NCI-H2196 (cell line): ENCODE data around the gene NCKAP5.

Source experiments
- DNase-seq: peaks from one replicate; lab custom pipeline; 2025; ENCODE audit not compliant: unreplicated experiment; lab: John Stamatoyannopoulos, UW

Gene NCKAP5

GRCh38 chr2:132664096-132664495, 904.2 kb downstream of the NCKAP5 start:
- DNase-seq: no peak

GRCh38 chr2:132662732-132663131, 905.5 kb downstream of the NCKAP5 start:
- DNase-seq: no peak

DNA sequence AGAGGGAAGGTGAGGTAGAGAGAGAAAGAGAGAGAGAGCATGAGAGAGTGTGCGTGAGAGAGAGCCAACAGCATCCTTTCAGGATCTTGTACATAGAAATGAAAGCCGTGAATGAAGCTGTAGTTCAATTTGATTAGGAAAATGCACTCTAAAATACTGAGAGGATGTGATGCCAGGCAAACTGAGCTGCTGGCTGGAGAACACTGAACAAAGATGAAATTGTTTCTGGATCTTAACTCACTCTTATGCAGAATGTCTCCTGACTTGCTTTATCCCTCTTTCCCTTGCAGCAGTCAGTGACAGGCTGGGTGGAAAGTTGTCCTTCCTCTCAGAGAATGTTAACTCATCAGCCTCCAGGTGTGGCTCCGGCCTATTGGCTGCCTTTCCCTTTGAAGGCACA, 908.9 kb downstream of the NCKAP5 start:
- DNase-seq: no peak

DNA sequence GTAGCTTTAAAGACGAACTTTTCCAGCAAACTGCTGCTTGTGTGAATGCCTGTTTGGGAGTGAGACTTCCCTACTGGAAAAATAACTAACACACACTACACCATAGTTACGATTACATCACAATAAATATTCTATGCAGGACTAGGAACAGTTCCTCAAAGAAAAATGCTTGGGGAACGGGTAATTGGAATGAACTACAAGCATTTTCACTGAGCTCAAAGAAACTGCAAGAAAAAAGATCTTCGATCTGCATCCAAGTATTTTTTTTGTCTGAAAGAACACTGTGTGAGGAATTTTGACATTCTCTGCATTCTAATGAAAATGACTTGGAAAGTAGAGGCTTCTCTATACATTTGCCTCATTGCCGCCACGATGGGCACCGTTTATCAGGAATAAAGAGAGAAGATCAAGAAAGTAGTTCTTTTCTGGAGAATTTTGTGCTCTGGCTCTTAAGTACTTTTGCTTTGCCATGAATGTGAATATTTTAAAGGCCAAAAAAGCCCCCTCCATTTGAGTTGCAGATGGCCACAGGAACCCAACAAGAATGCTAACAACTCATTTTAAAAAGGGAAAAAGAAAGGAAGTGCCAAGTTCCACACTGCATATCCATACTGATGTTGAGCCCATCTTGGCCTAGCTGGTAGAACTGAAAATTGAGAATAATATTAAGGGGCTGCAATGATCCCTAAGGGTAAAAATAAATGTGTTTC, 911.8 kb downstream of the NCKAP5 start:
- DNase-seq: no peak

GRCh38 chr2:132654968-132655367, 913.3 kb downstream of the NCKAP5 start:
- no peak for DNase-seq

GRCh38 chr2:132654335-132654734, 913.9 kb downstream of the NCKAP5 start:
- DNase-seq: no peak

DNA sequence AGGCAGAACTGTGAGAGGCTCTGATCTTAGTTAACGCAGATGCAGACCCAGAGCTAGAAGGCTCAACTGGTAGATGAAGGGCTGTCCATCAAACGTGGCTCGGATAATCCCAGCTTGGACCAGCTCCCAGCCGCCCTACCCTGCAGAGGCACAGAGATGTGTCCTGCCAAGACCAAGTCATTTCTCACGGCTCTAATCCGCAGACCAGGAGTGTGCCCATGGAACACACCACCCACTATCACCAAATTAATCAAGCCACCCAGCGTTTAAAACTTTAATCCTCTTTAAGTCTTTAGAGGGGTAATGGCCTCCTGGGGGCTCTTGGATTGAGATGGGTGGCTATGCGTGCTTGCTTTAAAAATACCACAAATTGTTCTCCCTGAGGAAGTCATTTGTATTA, 915.8 kb downstream of the NCKAP5 start:
- no peak for DNase-seq

DNA sequence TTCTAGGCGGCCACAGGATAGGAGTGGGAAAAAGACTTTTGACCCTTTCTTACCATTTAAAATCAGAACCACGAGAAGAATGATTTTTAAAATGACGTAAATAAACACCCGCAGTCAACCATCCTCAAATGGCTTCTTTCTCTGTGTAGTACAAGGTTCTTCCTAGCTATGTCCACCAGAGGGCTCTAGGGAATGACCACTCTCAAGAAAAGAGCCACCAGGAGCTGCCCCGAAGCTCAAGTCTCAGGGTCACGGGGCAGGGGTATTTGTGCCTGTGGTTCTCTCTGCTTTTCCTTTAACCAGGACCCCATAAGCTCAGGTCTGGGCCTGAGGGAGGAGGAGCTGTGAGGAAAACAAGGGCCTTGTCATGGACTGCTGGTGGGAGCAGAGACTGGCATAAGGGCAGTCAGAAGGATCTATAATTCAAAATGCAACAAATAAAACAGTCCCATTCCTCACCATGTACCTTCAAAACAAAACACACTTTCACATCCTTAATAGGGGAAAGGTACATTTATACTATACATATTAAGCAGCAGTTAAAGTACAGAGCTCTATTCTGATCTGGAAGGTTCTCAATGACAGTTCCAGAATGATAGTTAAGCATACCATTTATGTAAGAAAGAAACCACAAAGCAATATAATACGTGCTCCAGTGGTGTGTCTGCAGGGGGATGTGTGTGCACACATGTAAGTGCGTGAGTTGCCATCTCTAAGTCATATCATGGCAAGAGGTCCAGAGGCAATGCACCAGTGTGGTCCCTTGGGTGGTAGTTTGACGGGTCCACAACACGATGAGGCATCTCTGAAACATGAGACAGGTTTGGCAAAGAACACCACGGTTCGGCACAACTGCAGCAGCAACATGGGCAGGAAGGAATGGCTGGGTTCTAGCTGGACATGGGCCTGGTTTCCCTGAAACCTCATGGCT, 916.9 kb downstream of the NCKAP5 start:
- no peak for DNase-seq

GRCh38 chr2:132646540-132647108, 921.6 kb downstream of the NCKAP5 start:
- no peak for DNase-seq

GRCh38 chr2:132645722-132646539, 922.3 kb downstream of the NCKAP5 start:
- DNase-seq: no peak

DNA sequence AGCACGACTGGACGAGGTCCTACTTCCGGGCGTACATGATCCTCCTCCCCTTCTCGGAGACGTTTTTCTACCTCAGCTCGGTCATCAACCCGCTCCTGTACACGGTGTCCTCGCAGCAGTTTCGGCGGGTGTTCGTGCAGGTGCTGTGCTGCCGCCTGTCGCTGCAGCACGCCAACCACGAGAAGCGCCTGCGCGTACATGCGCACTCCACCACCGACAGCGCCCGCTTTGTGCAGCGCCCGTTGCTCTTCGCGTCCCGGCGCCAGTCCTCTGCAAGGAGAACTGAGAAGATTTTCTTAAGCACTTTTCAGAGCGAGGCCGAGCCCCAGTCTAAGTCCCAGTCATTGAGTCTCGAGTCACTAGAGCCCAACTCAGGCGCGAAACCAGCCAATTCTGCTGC, 923.1 kb downstream of the NCKAP5 start:
- DNase-seq: no peak

- DNase-seq: no peak
These were observed 925.8 kb downstream of the NCKAP5 start for GRCh38 chr2:132642415-132642814.

- no peak for DNase-seq
These were observed 926.4 kb downstream of the NCKAP5 start for GRCh38 chr2:132641819-132642218.

DNA sequence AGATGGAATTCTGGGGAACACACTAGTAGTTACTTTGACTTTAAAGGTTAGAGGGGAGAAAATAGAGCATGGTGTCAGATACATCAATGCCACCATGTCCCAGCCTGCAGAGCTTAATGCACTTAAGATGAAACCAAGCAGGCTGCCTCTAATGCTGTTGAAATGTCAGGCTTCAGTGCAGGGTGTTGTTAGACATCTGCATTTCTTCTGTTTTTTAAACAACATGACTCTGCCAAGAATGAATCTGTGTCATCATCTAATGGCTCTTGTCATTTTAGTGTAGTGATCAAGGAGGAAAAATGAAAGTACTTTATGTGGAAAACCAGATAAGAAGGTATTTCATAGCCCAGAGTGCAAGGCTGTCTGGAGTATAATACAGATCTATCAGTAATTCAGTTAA, 928.1 kb downstream of the NCKAP5 start:
- no peak for DNase-seq

DNA sequence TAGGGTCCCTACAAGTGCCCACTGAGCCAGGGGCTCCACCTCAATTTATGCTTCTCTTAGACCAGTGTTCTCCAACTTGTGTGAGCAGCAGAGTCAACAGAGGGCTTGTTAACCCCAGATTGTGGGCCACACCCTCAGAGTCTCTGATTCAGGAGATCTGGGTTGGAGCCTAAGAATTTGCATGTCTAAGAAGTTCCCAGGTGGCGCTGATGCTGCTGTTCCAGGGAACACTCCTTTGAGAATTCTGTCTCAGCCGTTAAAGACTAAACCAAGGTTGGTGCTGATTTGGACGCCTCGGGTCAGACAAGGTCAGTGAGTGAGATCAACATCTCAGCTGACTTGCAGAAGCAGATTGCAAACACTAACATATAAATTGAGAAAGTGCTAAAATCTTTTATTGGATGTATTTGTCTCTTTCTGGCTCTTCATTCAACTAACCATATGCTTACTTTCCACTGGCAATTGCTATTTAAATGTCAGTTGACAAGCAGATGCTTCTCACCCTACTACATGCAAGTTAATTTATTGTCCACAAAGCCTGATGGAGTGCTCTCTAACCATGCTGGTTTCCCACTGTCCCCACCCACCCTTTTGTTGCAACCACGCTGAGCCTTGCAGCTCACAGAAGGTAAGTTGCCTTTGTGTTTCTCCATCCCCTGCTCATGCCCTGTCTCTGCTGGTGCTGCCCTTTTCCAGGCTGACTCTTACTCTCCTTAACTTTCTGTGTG, 929.8 kb downstream of the NCKAP5 start:
- DNase-seq: no peak

DNA sequence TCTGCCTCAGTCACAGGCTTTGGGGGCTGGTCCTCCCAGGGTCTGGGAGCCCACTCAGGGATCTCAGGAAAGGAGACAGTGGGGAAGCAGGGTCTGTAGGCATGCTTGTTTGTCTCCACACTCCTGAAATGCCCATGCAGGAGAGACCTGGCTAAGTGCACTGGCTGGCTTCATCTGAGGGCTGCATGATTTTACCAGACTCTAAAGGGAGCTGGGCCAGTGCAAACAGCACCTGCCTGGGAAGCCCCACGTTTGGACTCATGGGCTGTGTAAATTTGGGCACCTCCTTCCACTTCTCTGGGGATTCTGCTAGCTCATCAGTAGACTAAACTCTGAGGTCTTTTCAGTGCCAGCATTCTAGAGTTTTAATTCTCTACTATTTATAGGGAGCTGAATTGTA, 931.9 kb downstream of the NCKAP5 start:
- no peak for DNase-seq

DNA sequence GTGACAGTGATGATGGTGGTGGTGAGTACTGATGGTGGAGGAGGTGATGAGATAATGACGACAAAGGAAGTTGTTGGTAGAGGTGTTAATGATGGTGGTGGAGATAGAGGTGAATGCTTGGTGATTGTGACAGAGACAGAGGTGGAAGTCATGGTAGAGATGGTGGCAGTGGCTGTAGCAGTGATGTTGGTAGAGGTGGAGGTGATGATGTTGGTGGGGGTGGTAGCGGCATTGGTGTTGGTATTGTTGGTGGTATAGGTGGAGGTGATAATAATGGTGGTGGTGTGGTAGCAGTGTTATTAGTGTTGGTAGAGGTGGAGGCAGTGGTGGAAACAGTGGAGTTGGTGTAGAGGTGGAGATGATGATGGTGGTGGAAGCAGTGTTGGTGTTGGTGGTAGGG, 934.6 kb downstream of the NCKAP5 start:
- DNase-seq: no peak

- DNase-seq: no peak
These were observed 936.1 kb downstream of the NCKAP5 start for GRCh38 chr2:132632000-132632649.

GRCh38 chr2:132627536-132627935, 940.7 kb downstream of the NCKAP5 start:
- no peak for DNase-seq
